GM23338 (cell line): ENCODE measurements around the gene KLC3. TPM values are rescaled to one million over a fixed set of nuclear protein-coding genes. Genes with fewer than 3 reads are reported as not detected.

Source experiments
- ATAC-seq: fragments of 200-7000 bp; cut with Tn5 transposase; 3 replicates; pipeline ENCODE4 v1.9.1; 2020
- DNase-seq: peaks from one replicate; pipeline ENCODE4 v3.0.0-alpha.2; 2015; ENCODE audit warnings: low spot score
- H2AFZ ChIP-seq: fragments of 200-600 bp; sonication (generic); 2 replicates; pipeline ENCODE4 v1.8.0; 2016; ENCODE audit warnings: antibody characterized with exemption, mild to moderate bottlenecking, moderate library complexity
- H3F3A ChIP-seq: fragments of 200-600 bp; sonication (generic); replicated peaks from 2 replicates; pipeline ENCODE4 v1.8.0; 2017; ENCODE audit warnings: antibody characterized with exemption, mixed run types, low read depth
- H3K27ac ChIP-seq: fragments of 200-600 bp; sonication (generic); 2 replicates; pipeline ENCODE4 v1.6.1; 2016; ENCODE audit warnings: low read depth
- H3K27me3 ChIP-seq: fragments of 200-600 bp; sonication (generic); 2 replicates; pipeline ENCODE4 v1.8.0; 2016; ENCODE audit warnings: mild to moderate bottlenecking, mixed run types, moderate library complexity; ENCODE audit not compliant: insufficient read depth
- H3K36me3 ChIP-seq: fragments of 200-600 bp; sonication (generic); 2 replicates; pipeline ENCODE4 v1.8.0; 2016; ENCODE audit warnings: mild to moderate bottlenecking; ENCODE audit not compliant: insufficient read depth
- H3K4me1 ChIP-seq: fragments of 200-600 bp; sonication (generic); 2 replicates; pipeline ENCODE4 v1.8.0; 2016; ENCODE audit warnings: mild to moderate bottlenecking, moderate library complexity; ENCODE audit not compliant: insufficient read depth
- H3K4me2 ChIP-seq: fragments of 200-600 bp; sonication (generic); 2 replicates; pipeline ENCODE4 v1.7.1; 2017; ENCODE audit warnings: mixed run types
- H3K4me3 ChIP-seq: fragments of 200-600 bp; sonication (generic); 2 replicates; pipeline ENCODE4 v1.6.1; 2016; ENCODE audit warnings: mixed run types
- H3K79me2 ChIP-seq: fragments of 200-600 bp; sonication (generic); replicated peaks from 2 replicates; pipeline ENCODE4 v1.8.0; 2017; ENCODE audit warnings: mild to moderate bottlenecking; ENCODE audit not compliant: insufficient read depth
- H3K9me2 ChIP-seq: fragments of 200-600 bp; sonication (generic); 2 replicates; pipeline ENCODE4 v1.8.0; 2017; ENCODE audit not compliant: insufficient read depth
- H4K20me1 ChIP-seq: fragments of 200-600 bp; sonication (generic); replicated peaks from 2 replicates; pipeline ENCODE4 v1.8.0; 2017; ENCODE audit warnings: mild to moderate bottlenecking; ENCODE audit not compliant: insufficient read depth
- H3K27ac Mint-ChIP-seq: 2 replicates; pipeline ENCODE4 v1.8.0; 2020; ENCODE audit warnings: inconsistent platforms, mild to moderate bottlenecking, moderate library complexity, mixed read lengths
- H3K27me3 Mint-ChIP-seq: 3 replicates; pipeline ENCODE4 v1.8.0; 2022; ENCODE audit warnings: low read depth, mild to moderate bottlenecking, moderate library complexity, mixed read lengths, inconsistent platforms; ENCODE audit not compliant: insufficient read depth, poor library complexity
- H3K36me3 Mint-ChIP-seq: 3 replicates; pipeline ENCODE4 v1.8.0; 2021; ENCODE audit warnings: low read depth, mild to moderate bottlenecking, inconsistent platforms, moderate library complexity, mixed read lengths
- H3K4me1 Mint-ChIP-seq: 3 replicates; pipeline ENCODE4 v1.8.0; 2020; ENCODE audit warnings: mild to moderate bottlenecking, inconsistent platforms, mixed read lengths
- H3K4me3 Mint-ChIP-seq: 3 replicates; pipeline ENCODE4 v1.8.0; 2021; ENCODE audit warnings: moderate library complexity, mild to moderate bottlenecking, inconsistent platforms, mixed read lengths
- H3K9me3 Mint-ChIP-seq: 3 replicates; pipeline ENCODE4 v1.8.0; 2020; ENCODE audit warnings: moderate library complexity, mild to moderate bottlenecking, inconsistent platforms, mixed read lengths
- CREB1 ChIP-seq: fragments of 250-450 bp; sonication (Bioruptor Pico); IDR thresholded peaks from 2 replicates; pipeline ENCODE4 v1.5.0; 2020; ENCODE audit warnings: low read depth, mild to moderate bottlenecking, moderate library complexity
- ETS1 ChIP-seq: IDR thresholded peaks from 2 replicates; pipeline ENCODE4 v1.6.1; 2016; ENCODE audit warnings: antibody characterized with exemption
- EZH2 ChIP-seq: fragments of 200-600 bp; sonication (generic); IDR thresholded peaks from one replicate; pipeline ENCODE4 v1.8.0; 2017; ENCODE audit warnings: antibody characterized with exemption, mild to moderate bottlenecking, low read depth; ENCODE audit not compliant: unreplicated experiment
- EZH2phosphoT487 ChIP-seq: fragments of 200-600 bp; sonication (generic); IDR thresholded peaks from one replicate; pipeline ENCODE4 v1.8.1; 2018; ENCODE audit warnings: antibody characterized with exemption; ENCODE audit not compliant: unreplicated experiment
- JUNB ChIP-seq: IDR thresholded peaks from one replicate; pipeline ENCODE4 v1.6.1; 2016; ENCODE audit warnings: antibody characterized with exemption; ENCODE audit not compliant: unreplicated experiment
- NANOG ChIP-seq: IDR thresholded peaks from 2 replicates; pipeline ENCODE4 v1.6.1; 2016; ENCODE audit warnings: antibody characterized with exemption, borderline replicate concordance
- POLR2AphosphoS5 ChIP-seq: IDR thresholded peaks from 2 replicates; pipeline ENCODE4 v1.6.1; 2016; ENCODE audit warnings: antibody characterized with exemption, low read depth
- REST ChIP-seq: IDR thresholded peaks from one replicate; pipeline ENCODE4 v1.6.1; 2018; ENCODE audit warnings: antibody characterized with exemption; ENCODE audit not compliant: unreplicated experiment
- STAT1 ChIP-seq: IDR thresholded peaks from one replicate; pipeline ENCODE4 v1.6.1; 2016; ENCODE audit warnings: antibody characterized with exemption; ENCODE audit not compliant: unreplicated experiment
- ZNF114 ChIP-seq: fragments of 250-450 bp; sonication (Bioruptor Pico); IDR thresholded peaks from 2 replicates; pipeline ENCODE4 v1.5.0; 2020; ENCODE audit warnings: mild to moderate bottlenecking, moderate library complexity
- ZNF331 ChIP-seq: fragments of 250-450 bp; sonication (Bioruptor Pico); IDR thresholded peaks from 2 replicates; pipeline ENCODE4 v1.5.0; 2020; ENCODE audit warnings: low read depth, mild to moderate bottlenecking, moderate library complexity
- polyA plus RNA-seq: library from polyadenylated mRNA; unstranded; fragments of >200 nt; fragmentation: Nextera tagmentation; extraction: Ambion mirVana; gene quantifications from 2 replicates; pipeline ENCODE4 v1.2.1, GENCODE V29; 2016
- total RNA-seq: library from RNA; depleted of rRNA; stranded (reverse); fragments of >200 nt; shearing (Covaris generic); gene quantifications from 2 replicates; pipeline ENCODE4 v1.2.3, GENCODE V29; 2014
- TF ChIP-seq, protein P1 (sequence below): fragments of 250-450 bp; sonication (Bioruptor Pico); IDR thresholded peaks from 2 replicates; pipeline ENCODE4 v1.5.0; 2020; ENCODE audit warnings: mild to moderate bottlenecking, moderate library complexity

Gene KLC3
- total and polyA plus RNA-seq, 2 experiments from 2014 or later: 3.1 to 6.4 TPM

DNA sequence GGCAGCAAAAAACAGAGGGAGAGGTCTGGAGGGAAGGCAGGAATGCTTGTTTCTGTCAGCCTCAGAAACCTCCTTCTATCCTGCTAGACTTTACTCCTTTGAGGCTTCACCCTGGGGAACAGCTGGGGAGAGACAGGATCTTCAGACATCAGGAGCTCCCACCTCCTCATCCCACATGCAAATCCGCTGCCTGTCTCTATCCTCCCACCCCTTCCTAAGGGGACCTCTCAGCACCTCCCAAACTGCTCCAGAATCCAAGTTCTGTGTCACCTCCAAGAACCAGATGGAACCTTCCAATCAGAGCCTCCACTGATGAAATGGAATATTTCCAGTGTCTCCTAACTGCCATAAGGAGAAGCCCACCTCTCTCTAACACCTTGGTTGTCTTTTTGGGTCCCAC lies 39.6 kb downstream of the KLC3 start:
- Histone ChIP-seq H3K4me1 (no peaks in the 10 kb centered on the region), H3K9me2 (no peaks in the 10 kb centered on the region), H3K4me3 (no peak overlapping the region), H3K79me2 (no peaks in the 10 kb centered on the region), H3K4me2 (no peak overlapping the region), H4K20me1 (no peaks in the 10 kb centered on the region), H3K27ac (no peak overlapping the region), H3K27me3 (peaks cover 12% of the 10 kb centered on the region), H3F3A (peaks cover 4% of the 10 kb centered on the region; the same call in 1 of the 2 replicates), H3K36me3 (no peaks in the 10 kb centered on the region), H2AFZ (no peak overlapping the region)
- no peak for ATAC-seq
- H3K27me3 Mint-ChIP-seq: peaks cover 14% of the 10 kb centered on the region
- H3K27ac Mint-ChIP-seq: no peak overlapping the region
- no peak overlapping the region for H3K4me3 Mint-ChIP-seq
- no peaks in the 10 kb centered on the region for H3K36me3 Mint-ChIP-seq
- TF ChIP-seq ZNF331 (CRISPR knock-in tag) (no peak), ETS1 (no peak), NANOG (no peak)
- H3K9me3 Mint-ChIP-seq: no peaks in the 10 kb centered on the region; the same call in 2 of the 3 replicates
- DNase-seq: no peak
- peaks cover 10% of the 10 kb centered on the region; the same call in 2 of the 3 replicates for H3K4me1 Mint-ChIP-seq

GRCh38 chr19:45382426-45382825 lies 41.9 kb downstream of the KLC3 start:
- Histone ChIP-seq H3K4me2 (no peak overlapping the region), H3K79me2 (no peaks in the 10 kb centered on the region), H3K4me1 (no peaks in the 10 kb centered on the region), H3F3A (no peaks in the 10 kb centered on the region), H3K4me3 (no peak overlapping the region), H3K27ac (no peak overlapping the region), H4K20me1 (no peaks in the 10 kb centered on the region), H3K36me3 (no peaks in the 10 kb centered on the region), H2AFZ (no peak overlapping the region), H3K9me2 (no peaks in the 10 kb centered on the region), H3K27me3 (peaks cover 35% of the 10 kb centered on the region)
- DNase-seq: no peak
- no peaks in the 10 kb centered on the region for H3K9me3 Mint-ChIP-seq
- H3K27me3 Mint-ChIP-seq: peaks cover 33% of the 10 kb centered on the region
- ATAC-seq: no peak
- peaks cover 2% of the 10 kb centered on the region; the same call in 1 of the 3 replicates for H3K36me3 Mint-ChIP-seq
- H3K4me3 Mint-ChIP-seq: no peak overlapping the region
- H3K27ac Mint-ChIP-seq: no peak overlapping the region
- H3K4me1 Mint-ChIP-seq: peaks cover 7% of the 10 kb centered on the region; the same call in 2 of the 3 replicates
- no peak for TF ChIP-seq EZH2
- no peak for TF ChIP-seq ZNF331 (CRISPR knock-in tag)
- no peak for TF ChIP-seq STAT1
- TF ChIP-seq CREB1 (CRISPR knock-in tag): no peak
- no peak for TF ChIP-seq ZNF114 (CRISPR knock-in tag)
- no peak for TF ChIP-seq EZH2phosphoT487
- TF ChIP-seq NANOG: no peak
- TF ChIP-seq REST: no peak
- no peak for TF ChIP-seq JUNB
- TF ChIP-seq, protein P1, sequence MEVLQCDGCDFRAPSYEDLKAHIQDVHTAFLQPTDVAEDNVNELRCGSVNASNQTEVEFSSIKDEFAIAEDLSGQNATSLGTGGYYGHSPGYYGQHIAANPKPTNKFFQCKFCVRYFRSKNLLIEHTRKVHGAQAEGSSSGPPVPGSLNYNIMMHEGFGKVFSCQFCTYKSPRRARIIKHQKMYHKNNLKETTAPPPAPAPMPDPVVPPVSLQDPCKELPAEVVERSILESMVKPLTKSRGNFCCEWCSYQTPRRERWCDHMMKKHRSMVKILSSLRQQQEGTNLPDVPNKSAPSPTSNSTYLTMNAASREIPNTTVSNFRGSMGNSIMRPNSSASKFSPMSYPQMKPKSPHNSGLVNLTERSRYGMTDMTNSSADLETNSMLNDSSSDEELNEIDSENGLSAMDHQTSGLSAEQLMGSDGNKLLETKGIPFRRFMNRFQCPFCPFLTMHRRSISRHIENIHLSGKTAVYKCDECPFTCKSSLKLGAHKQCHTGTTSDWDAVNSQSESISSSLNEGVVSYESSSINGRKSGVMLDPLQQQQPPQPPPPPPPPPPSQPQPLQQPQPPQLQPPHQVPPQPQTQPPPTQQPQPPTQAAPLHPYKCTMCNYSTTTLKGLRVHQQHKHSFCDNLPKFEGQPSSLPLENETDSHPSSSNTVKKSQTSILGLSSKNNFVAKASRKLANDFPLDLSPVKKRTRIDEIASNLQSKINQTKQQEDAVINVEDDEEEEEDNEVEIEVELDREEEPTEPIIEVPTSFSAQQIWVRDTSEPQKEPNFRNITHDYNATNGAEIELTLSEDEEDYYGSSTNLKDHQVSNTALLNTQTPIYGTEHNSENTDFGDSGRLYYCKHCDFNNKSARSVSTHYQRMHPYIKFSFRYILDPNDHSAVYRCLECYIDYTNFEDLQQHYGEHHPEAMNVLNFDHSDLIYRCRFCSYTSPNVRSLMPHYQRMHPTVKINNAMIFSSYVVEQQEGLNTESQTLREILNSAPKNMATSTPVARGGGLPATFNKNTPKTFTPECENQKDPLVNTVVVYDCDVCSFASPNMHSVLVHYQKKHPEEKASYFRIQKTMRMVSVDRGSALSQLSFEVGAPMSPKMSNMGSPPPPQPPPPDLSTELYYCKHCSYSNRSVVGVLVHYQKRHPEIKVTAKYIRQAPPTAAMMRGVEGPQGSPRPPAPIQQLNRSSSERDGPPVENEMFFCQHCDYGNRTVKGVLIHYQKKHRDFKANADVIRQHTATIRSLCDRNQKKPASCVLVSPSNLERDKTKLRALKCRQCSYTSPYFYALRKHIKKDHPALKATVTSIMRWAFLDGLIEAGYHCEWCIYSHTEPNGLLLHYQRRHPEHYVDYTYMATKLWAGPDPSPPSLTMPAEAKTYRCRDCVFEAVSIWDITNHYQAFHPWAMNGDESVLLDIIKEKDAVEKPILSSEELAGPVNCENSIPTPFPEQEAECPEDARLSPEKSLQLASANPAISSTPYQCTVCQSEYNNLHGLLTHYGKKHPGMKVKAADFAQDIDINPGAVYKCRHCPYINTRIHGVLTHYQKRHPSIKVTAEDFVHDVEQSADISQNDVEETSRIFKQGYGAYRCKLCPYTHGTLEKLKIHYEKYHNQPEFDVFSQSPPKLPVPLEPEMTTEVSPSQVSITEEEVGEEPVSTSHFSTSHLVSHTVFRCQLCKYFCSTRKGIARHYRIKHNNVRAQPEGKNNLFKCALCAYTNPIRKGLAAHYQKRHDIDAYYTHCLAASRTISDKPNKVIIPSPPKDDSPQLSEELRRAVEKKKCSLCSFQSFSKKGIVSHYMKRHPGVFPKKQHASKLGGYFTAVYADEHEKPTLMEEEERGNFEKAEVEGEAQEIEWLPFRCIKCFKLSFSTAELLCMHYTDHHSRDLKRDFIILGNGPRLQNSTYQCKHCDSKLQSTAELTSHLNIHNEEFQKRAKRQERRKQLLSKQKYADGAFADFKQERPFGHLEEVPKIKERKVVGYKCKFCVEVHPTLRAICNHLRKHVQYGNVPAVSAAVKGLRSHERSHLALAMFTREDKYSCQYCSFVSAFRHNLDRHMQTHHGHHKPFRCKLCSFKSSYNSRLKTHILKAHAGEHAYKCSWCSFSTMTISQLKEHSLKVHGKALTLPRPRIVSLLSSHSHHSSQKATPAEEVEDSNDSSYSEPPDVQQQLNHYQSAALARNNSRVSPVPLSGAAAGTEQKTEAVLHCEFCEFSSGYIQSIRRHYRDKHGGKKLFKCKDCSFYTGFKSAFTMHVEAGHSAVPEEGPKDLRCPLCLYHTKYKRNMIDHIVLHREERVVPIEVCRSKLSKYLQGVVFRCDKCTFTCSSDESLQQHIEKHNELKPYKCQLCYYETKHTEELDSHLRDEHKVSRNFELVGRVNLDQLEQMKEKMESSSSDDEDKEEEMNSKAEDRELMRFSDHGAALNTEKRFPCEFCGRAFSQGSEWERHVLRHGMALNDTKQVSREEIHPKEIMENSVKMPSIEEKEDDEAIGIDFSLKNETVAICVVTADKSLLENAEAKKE (CRISPR knock-in tag): no peak
- TF ChIP-seq POLR2AphosphoS5: no peak
